ENCODE data around the gene FRMPD4.

DNA sequence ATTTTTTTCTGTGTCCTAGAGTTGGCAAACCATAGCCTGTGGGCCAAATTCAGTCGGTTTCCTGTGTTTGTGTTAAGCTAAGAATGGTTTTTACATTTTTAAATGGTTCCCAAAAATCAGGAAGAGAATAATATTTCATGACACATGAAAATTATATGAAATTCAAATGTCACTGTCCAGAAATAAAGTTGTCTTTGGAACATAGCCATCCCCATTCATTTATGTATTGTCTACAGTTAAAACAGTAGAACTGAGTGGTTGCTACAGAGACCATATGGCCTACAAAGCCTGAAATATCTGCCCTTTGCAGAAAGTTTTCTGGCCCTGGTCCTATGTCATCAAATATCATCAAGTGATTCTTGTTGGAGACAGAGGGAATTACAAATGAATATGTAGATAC is 15.5 kb downstream of the FRMPD4 start:
- TF ChIP-seq CTCF (IDR thresholded peaks at IDR 0.05) (no peak), ZFX (IDR thresholded peaks at IDR 0.05; ENCODE audit: borderline replicate concordance) (no peak)

Measured in 22Rv1 (cell line).